GM19099 (cell line): ENCODE data around the gene TRIM46.

Experiments
- POLR2A ChIP-seq: IDR thresholded peaks from 3 replicates; pipeline ENCODE4 v1.6.1; 2011; ENCODE audit warnings: low read depth; ENCODE audit not compliant: insufficient read length; ENCODE audit errors: extremely low read depth

The TRIM46 gene

GRCh38 chr1:155173478-155174323 lies at the start of gene TRIM46:
TRIM46 (plus strand) TSS chr1:155173849; CDS start chr1:155173967, 118 bp downstream.
- no peak for TF ChIP-seq POLR2A

GRCh38 chr1:155124503-155125463 lies 48.9 kb upstream of the TRIM46 start:
- TF ChIP-seq POLR2A = no peak

DNA sequence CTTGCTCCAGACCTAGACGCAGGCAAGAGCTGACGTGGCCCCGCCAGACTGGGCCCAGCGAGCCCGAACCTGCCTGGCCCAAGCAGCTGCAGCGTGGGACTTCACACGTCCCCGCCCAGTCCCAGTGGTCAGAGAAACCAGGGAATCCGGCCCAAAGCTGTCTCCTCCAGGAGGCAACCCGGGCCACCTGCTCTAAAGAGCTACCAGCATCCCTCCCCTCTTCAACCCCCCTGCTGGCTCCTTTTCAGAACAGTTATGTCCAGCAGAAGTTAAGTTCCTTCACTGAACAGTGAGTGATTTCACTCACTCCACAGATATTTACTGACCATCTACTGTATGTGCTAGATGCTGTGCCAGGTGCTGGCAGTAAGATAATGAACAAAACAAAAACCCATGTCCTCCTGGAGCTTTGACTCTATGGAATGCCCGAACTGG lies 48.1 kb upstream of the TRIM46 start:
- no peak for TF ChIP-seq POLR2A

DNA sequence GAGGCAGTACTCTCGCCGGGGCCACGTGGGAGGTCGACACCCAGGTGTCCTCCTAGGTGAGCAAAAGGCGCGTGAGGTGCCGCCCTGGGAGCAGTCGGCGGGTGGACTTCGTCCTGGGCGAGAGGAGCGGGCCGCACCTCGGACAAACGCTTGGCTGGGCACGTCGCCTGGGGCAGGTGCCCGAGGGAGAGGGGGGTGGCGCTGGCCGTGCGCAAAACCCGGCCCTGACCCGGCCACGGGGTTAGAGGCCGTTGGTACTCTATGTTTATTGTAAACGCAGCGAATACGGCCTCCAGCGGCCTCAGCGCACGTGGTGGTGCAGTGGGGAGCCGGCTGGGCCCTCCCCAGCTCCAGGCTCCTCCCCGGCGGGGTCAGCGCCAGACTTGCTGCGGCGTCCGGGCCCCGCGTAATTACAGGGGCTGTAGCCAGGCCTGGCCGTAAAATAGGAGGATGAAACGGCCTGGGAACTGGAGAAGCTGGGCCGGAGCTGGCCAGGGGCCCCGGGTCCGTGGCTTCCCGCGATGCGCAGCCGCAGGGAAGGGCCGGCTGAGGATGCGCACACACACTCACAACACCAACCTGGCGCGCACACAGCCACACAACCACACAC lies 47.6 kb upstream of the TRIM46 start:
- no peak for TF ChIP-seq POLR2A

DNA sequence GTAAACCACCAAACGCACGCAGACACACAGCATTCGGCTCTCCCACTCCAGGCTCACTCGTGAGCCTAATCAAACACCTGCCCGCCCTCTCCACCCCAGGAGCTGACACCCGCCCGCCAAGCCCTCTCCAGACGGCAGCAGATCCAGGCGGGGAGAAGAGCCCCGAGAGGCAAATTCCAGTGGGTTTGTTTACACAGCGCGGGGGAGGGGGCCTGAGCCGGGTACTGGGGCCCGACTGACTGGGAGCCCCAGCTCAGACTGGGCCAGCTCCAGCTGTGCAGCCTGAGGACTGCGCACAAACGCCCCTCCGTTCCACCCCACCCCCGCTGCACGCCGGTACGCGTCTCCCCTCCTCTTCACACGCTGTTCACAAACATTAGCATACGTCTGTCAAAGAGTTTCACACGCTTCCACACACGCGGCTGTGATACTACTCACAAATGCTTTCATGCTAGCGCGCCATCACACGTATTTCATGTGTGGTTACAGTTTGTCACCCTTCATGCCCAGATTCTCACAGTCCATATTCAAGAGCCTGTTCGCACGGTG lies 47.0 kb upstream of the TRIM46 start:
- TF ChIP-seq POLR2A = no peak

- TF ChIP-seq POLR2A = no peak
Measured at GRCh38 chr1:155127105-155127966, 46.3 kb upstream of the TRIM46 start, which contains the start of gene EFNA1. EFNA1 (plus strand) TSS chr1:155127876; CDS start chr1:155127978, 102 bp downstream.

DNA sequence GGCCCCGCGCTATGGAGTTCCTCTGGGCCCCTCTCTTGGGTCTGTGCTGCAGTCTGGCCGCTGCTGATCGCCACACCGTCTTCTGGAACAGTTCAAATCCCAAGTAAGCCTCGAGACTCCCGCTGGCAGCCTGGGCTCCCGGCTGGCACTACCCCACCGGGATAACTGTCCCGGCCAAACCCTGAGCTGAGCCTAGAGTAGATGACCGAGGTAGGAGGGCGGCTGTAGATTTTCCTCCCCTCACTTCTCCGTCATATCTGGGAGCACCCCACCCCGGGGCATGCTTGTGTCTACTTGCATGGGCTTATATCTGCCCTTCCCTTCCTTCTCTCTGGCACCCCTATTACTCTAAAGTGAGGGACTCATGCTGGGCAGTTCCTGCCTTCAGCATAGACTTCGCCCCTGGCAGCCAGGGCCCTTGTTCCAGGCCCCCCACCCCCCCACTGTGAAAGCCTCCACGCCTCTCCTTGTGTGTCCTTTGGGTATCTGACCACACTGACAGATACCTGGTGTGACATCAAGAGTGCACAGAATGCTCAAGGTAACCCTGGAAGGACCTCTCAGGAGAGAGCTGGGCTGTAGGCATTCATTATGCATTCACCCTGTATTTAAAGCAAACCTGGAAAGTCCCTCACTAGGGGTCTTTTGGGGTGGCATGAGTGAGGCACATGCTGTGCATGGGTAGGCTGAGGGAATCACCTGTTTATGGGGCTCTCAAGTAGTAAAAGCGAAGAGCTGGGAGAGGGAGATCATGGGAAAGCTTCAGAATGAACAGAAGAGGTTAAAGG lies 45.5 kb upstream of the TRIM46 start:
- no peak for TF ChIP-seq POLR2A

GRCh38 chr1:155128755-155129473 lies 44.7 kb upstream of the TRIM46 start:
- TF ChIP-seq POLR2A = no peak

DNA sequence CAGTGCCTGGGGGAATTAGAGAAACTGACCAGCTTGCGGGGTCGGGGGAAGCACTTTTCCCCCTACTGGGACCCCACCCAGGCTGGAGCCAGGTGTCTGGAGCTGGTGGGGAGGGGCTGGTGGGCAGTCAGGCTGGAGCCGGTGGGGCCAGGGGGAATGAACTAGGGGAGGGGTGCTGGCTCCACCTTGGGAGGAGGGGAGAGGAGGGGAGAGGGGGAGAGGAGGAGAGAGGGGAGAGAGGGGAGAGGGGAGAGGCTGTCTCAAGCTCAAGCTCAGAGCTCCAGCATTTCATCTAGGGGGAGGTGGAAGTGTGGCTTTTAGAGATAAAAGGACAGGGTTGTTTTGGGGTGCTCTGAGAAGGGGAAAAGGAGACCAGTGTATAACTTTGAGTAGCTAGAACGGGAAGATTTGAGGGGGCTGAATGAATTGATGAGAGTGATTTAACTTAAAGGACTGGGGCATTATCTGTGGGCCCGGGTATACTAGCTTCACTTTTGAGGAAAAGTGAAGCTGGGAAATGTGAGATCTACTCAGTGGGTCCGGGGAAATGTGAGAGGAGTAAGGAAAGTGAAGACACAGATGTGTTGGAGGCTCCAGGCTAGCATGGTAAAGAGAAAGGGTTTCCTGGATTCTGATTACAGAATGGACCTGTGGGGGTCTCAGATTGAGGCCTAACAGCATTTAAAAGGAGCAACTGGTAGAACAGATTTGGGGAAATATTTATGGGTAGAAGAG lies 43.2 kb upstream of the TRIM46 start:
- TF ChIP-seq POLR2A = no peak

GRCh38 chr1:155131285-155131684 lies 42.4 kb upstream of the TRIM46 start:
- no peak for TF ChIP-seq POLR2A

- no peak for TF ChIP-seq POLR2A
Measured at GRCh38 chr1:155131856-155132255, 41.8 kb upstream of the TRIM46 start.

DNA sequence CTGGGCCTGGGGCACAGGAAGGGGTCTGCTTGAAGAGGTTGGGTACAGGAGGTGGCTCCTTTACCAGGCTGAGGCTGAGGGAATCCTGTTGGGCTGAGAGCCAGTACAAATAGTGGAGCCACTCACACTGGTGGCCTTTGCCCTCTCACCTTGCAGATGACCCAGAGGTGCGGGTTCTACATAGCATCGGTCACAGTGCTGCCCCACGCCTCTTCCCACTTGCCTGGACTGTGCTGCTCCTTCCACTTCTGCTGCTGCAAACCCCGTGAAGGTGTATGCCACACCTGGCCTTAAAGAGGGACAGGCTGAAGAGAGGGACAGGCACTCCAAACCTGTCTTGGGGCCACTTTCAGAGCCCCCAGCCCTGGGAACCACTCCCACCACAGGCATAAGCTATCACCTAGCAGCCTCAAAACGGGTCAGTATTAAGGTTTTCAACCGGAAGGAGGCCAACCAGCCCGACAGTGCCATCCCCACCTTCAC lies 39.8 kb upstream of the TRIM46 start:
- TF ChIP-seq POLR2A = no peak
